Activated CD4-positive, alpha-beta T cell treated with anti-CD3 and anti-CD28 coated beads, Interleukin-2, amount 10 ng/mL, durations not matched to agents 24 days and 14 days (primary cell): ENCODE data around the gene LPXN. TPM values are rescaled to one million over a fixed set of nuclear protein-coding genes. Genes with fewer than 3 reads are reported as not detected.

Source experiments
- DNase-seq: peaks from one replicate; pipeline ENCODE4 v3.0.0; 2022
- H3K27ac Mint-ChIP-seq: one replicate; pipeline ENCODE4 v1.8.0; 2022; ENCODE audit warnings: mild to moderate bottlenecking, mixed read lengths
- H3K27me3 Mint-ChIP-seq: one replicate; pipeline ENCODE4 v1.8.0; 2022; ENCODE audit warnings: mixed read lengths
- H3K36me3 Mint-ChIP-seq: one replicate; pipeline ENCODE4 v1.8.0; 2022; ENCODE audit warnings: low read depth, mild to moderate bottlenecking, mixed read lengths
- H3K4me1 Mint-ChIP-seq: one replicate; pipeline ENCODE4 v1.8.0; 2021; ENCODE audit warnings: mixed read lengths
- H3K4me3 Mint-ChIP-seq: one replicate; pipeline ENCODE4 v1.8.0; 2022; ENCODE audit warnings: mild to moderate bottlenecking, moderate library complexity, mixed read lengths
- H3K9me3 Mint-ChIP-seq: one replicate; pipeline ENCODE4 v1.8.0; 2021; ENCODE audit warnings: mixed read lengths
- intact Hi-C: fragments of 100-400 bp; cut with micrococcal nuclease; formaldehyde crosslinking; loops from one replicate; pipeline ENCODE4 v1.15.1; 2023
- total RNA-seq: library from RNA; stranded (reverse); gene quantifications from 2 replicates; pipeline ENCODE4 v1.2.3, GENCODE V29; 2022

The LPXN gene
- total RNA-seq, 1 donor from 2014 or later, result 86.3 TPM

- no peak overlapping the region for H3K4me3 Mint-ChIP-seq
- H3K9me3 Mint-ChIP-seq, result no peaks in the 10 kb centered on the region
- peaks cover 2% of the 10 kb centered on the region for H3K4me1 Mint-ChIP-seq
- intact Hi-C loops, result no loop called here
- no peak for DNase-seq
- H3K27me3 Mint-ChIP-seq, result no peaks in the 10 kb centered on the region
- no peak overlapping the region for H3K27ac Mint-ChIP-seq
- H3K36me3 Mint-ChIP-seq, result no peaks in the 10 kb centered on the region
These were observed 77.7 kb downstream of the LPXN start for GRCh38 chr11:58497951-58498350.

GRCh38 chr11:58495906-58496305, 79.8 kb downstream of the LPXN start:
- intact Hi-C loops, result no loop called here
- Mint-ChIP-seq H3K9me3 (peaks cover 3% of the 10 kb centered on the region), H3K27ac (no peak overlapping the region), H3K36me3 (no peaks in the 10 kb centered on the region), H3K27me3 (no peaks in the 10 kb centered on the region), H3K4me1 (peaks cover 2% of the 10 kb centered on the region), H3K4me3 (no peak overlapping the region)
- DNase-seq, result no peak

GRCh38 chr11:58494101-58494500, 81.6 kb downstream of the LPXN start:
- Mint-ChIP-seq H3K4me1 (peaks cover 2% of the 10 kb centered on the region), H3K4me3 (no peak overlapping the region), H3K9me3 (peaks cover 3% of the 10 kb centered on the region), H3K27ac (no peak overlapping the region), H3K27me3 (no peaks in the 10 kb centered on the region), H3K36me3 (no peaks in the 10 kb centered on the region)
- intact Hi-C loops, result no loop called here
- DNase-seq, result no peak

GRCh38 chr11:58493676-58494075, 82.0 kb downstream of the LPXN start:
- Mint-ChIP-seq H3K9me3 (peaks cover 3% of the 10 kb centered on the region), H3K27me3 (no peaks in the 10 kb centered on the region), H3K36me3 (no peaks in the 10 kb centered on the region), H3K27ac (no peak overlapping the region), H3K4me1 (peaks cover 2% of the 10 kb centered on the region), H3K4me3 (no peak overlapping the region)
- DNase-seq, result no peak
- intact Hi-C loops, result no loop called here

- Mint-ChIP-seq H3K27me3 (no peaks in the 10 kb centered on the region), H3K27ac (no peak overlapping the region), H3K36me3 (no peaks in the 10 kb centered on the region), H3K9me3 (peaks cover 7% of the 10 kb centered on the region), H3K4me1 (no peaks in the 10 kb centered on the region), H3K4me3 (no peak overlapping the region)
- intact Hi-C loops, result no loop called here
- no peak for DNase-seq
These were observed 84.8 kb downstream of the LPXN start for GRCh38 chr11:58490827-58491226.

GRCh38 chr11:58487170-58487569, 88.5 kb downstream of the LPXN start:
- Mint-ChIP-seq H3K27me3 (no peaks in the 10 kb centered on the region), H3K4me3 (no peak overlapping the region), H3K36me3 (no peaks in the 10 kb centered on the region), H3K9me3 (peaks cover 11% of the 10 kb centered on the region), H3K4me1 (no peaks in the 10 kb centered on the region), H3K27ac (no peak overlapping the region)
- intact Hi-C loops, result no loop called here
- no peak for DNase-seq

GRCh38 chr11:58485961-58486360, 89.7 kb downstream of the LPXN start:
- intact Hi-C loops, result no loop called here
- Mint-ChIP-seq H3K4me1 (no peaks in the 10 kb centered on the region), H3K27ac (no peak overlapping the region), H3K9me3 (peaks cover 11% of the 10 kb centered on the region), H3K36me3 (no peaks in the 10 kb centered on the region), H3K4me3 (no peak overlapping the region), H3K27me3 (no peaks in the 10 kb centered on the region)
- DNase-seq, result no peak

Other genes starting within 250 kb of the LPXN start
- gene OR5B17, start 216.8 kb downstream of the LPXN start, total RNA-seq, result not detected in 2 replicates
- gene OR5B3, start 169.0 kb downstream of the LPXN start, total RNA-seq, result not detected in 2 replicates
- gene OR5B2, start 147.7 kb downstream of the LPXN start, total RNA-seq, result not detected in 2 replicates
- not detected in 2 replicates for gene OR5B12, start 133.6 kb downstream of the LPXN start, total RNA-seq
- not detected in 2 replicates for gene OR5B21, start 67.8 kb downstream of the LPXN start, total RNA-seq
- gene ZFP91, start 3.2 kb upstream of the LPXN start, total RNA-seq, result 57.4 and 58.3 TPM in 2 replicates
- 3.4 and 3.9 TPM in 2 replicates for gene CNTF, start 46.8 kb upstream of the LPXN start, total RNA-seq
- not detected in 2 replicates for gene GLYAT, start 156.1 kb upstream of the LPXN start, total RNA-seq